Liver (tissue), 9 donors: ENCODE measurements around the gene NXPE4. TPM values are rescaled to one million over a fixed set of nuclear protein-coding genes. Genes with fewer than 3 reads are reported as not detected.

Experiments
- DNase-seq: peaks from one replicate; pipeline ENCODE4 v3.0.0-alpha.2; 2017; ENCODE audit warnings: low spot score
- H3K27ac ChIP-seq, 2 donors: one replicate each; pipeline ENCODE4 v1.7.0; 2013; ENCODE audit warnings: inconsistent platforms in 2 of 2, low read length in 2 of 2, control low read depth in 1 of 2, low read depth in 1 of 2, mild to moderate bottlenecking in 1 of 2
- H3K27me3 ChIP-seq, 4 donors: one replicate each; pipeline versions ENCODE4 v1.6.1 to v1.7.0; 2013; ENCODE audit warnings: low read length in 3 of 4, inconsistent platforms in 1 of 4, mild to moderate bottlenecking in 1 of 4, moderate library complexity in 1 of 4; ENCODE audit not compliant: control insufficient read depth in 4 of 4, insufficient read depth in 4 of 4
- H3K36me3 ChIP-seq, 4 donors: one replicate each; pipeline versions ENCODE4 v1.6.1 to v1.7.0; 2013; ENCODE audit warnings: low read length in 3 of 4, mild to moderate bottlenecking in 3 of 4, low read depth in 1 of 4, moderate library complexity in 1 of 4; ENCODE audit not compliant: control insufficient read depth in 4 of 4, insufficient read depth in 3 of 4
- H3K4me1 ChIP-seq, 4 donors: one replicate each; pipeline versions ENCODE4 v1.6.1 to v1.7.0; 2013; ENCODE audit warnings: low read length in 3 of 4, mild to moderate bottlenecking in 3 of 4, moderate library complexity in 1 of 4; ENCODE audit not compliant: control insufficient read depth in 4 of 4, insufficient read depth in 4 of 4
- H3K4me3 ChIP-seq, 3 donors: one replicate each; pipeline versions ENCODE4 v1.6.1 to v1.7.0; 2013; ENCODE audit warnings: low read length in 3 of 3, control low read depth in 1 of 3, low read depth in 1 of 3, mild to moderate bottlenecking in 1 of 3
- H3K9ac ChIP-seq, 2 donors: one replicate each; pipeline ENCODE4 v1.7.0; 2013; ENCODE audit warnings: low read length in 2 of 2, mild to moderate bottlenecking in 2 of 2, moderate library complexity in 2 of 2, control low read depth in 1 of 2, low read depth in 1 of 2
- H3K9me3 ChIP-seq, 4 donors: one replicate each; pipeline versions ENCODE4 v1.6.1 to v1.7.0; 2013; ENCODE audit warnings: low read length in 3 of 4; ENCODE audit not compliant: control insufficient read depth in 4 of 4
- EGR1 ChIP-seq, 2 donors: IDR thresholded peaks; 2 replicates each; pipeline ENCODE4 v1.6.1; 2016 to 2018; ENCODE audit warnings: antibody characterized with exemption in 2 of 2, low read depth in 2 of 2
- FOXA1 ChIP-seq: IDR thresholded peaks from 2 replicates; pipeline ENCODE4 v1.6.1; 2016; ENCODE audit warnings: antibody characterized with exemption
- FOXA2 ChIP-seq: IDR thresholded peaks from 2 replicates; pipeline ENCODE4 v1.6.1; 2016; ENCODE audit warnings: antibody characterized with exemption
- GABPA ChIP-seq, 2 donors: IDR thresholded peaks in 1 of 2; conservative IDR thresholded peaks in 1 of 2; 2 replicates each; pipeline ENCODE4 v1.6.1; 2016; ENCODE audit warnings: antibody characterized with exemption in 2 of 2, mild to moderate bottlenecking in 1 of 2, moderate library complexity in 1 of 2
- HNF4A ChIP-seq, 2 donors: conservative IDR thresholded peaks; 2 replicates each; pipeline ENCODE4 v1.6.1; 2016; ENCODE audit warnings: antibody characterized with exemption in 2 of 2, mild to moderate bottlenecking in 2 of 2
- HNF4G ChIP-seq: IDR thresholded peaks from 2 replicates; pipeline ENCODE4 v1.6.1; 2016; ENCODE audit warnings: antibody characterized with exemption
- JUND ChIP-seq, 2 donors: IDR thresholded peaks; 2 replicates each; pipeline ENCODE4 v1.6.1; 2016; ENCODE audit warnings: antibody characterized with exemption in 2 of 2
- MAX ChIP-seq: IDR thresholded peaks from 2 replicates; pipeline ENCODE4 v1.6.1; 2016; ENCODE audit warnings: antibody characterized with exemption
- NR2F2 ChIP-seq: IDR thresholded peaks from 2 replicates; pipeline ENCODE4 v1.6.1; 2016; ENCODE audit warnings: antibody characterized with exemption
- RAD21 ChIP-seq, 2 donors: IDR thresholded peaks; 2 replicates each; pipeline ENCODE4 v1.6.1; 2016; ENCODE audit warnings: antibody characterized with exemption in 2 of 2, mild to moderate bottlenecking in 2 of 2
- REST ChIP-seq: IDR thresholded peaks from 2 replicates; pipeline ENCODE4 v1.6.1; 2016; ENCODE audit warnings: antibody characterized with exemption, mild to moderate bottlenecking
- RXRA ChIP-seq, 2 donors: IDR thresholded peaks; 2 replicates each; pipeline ENCODE4 v1.6.1; 2017 to 2018; ENCODE audit warnings: antibody characterized with exemption in 2 of 2, mild to moderate bottlenecking in 1 of 2
- SP1 ChIP-seq: IDR thresholded peaks from 2 replicates; pipeline ENCODE4 v1.6.1; 2018; ENCODE audit warnings: antibody characterized with exemption, mild to moderate bottlenecking
- TAF1 ChIP-seq: conservative IDR thresholded peaks from 2 replicates; pipeline ENCODE4 v1.6.1; 2016; ENCODE audit warnings: antibody characterized with exemption, mild to moderate bottlenecking
- YY1 ChIP-seq: IDR thresholded peaks from 2 replicates; pipeline ENCODE4 v1.6.1; 2016; ENCODE audit warnings: antibody characterized with exemption, mild to moderate bottlenecking
- WGBS: extraction: QIAGEN DNeasy Blood & Tissue Kit; methylation state at CpG from one replicate; pipeline ENCODE4 v1.1.7; 2013; 5-methylcytosine and 5-hydroxymethylcytosine counted together
- polyA plus RNA-seq, 2 donors: library from polyadenylated mRNA; stranded (reverse) in 1 of 2; unstranded in 1 of 2; fragments of 200-250 nt in 1 of 2; fragments of >200 nt in 1 of 2; fragmentation: Nextera tagmentation in 1 of 2; extraction: Ambion mirVana in 1 of 2; gene quantifications; one replicate each; pipeline versions ENCODE4 v1.2.1 to v1.2.3, GENCODE V29; 2013 to 2015
- total RNA-seq, 2 donors: library from RNA; depleted of rRNA; stranded (reverse); fragments of >200 nt; gene quantifications; one replicate each; pipeline ENCODE4 v1.2.3, GENCODE V29; 2014
- TF ChIP-seq, protein P1 (sequence below): IDR thresholded peaks from 2 replicates; pipeline ENCODE4 v1.6.1; 2016; ENCODE audit warnings: antibody characterized with exemption
- TF ChIP-seq, protein P2 (sequence below): fragments of 150-350 bp; IDR thresholded peaks from 2 replicates; pipeline ENCODE4 v1.5.1; 2017; ENCODE audit warnings: improper control_type of control experiment, low read depth, low read length; ENCODE audit not compliant: missing input control
- TF ChIP-seq, protein P3 (sequence below): IDR thresholded peaks from 2 replicates; pipeline ENCODE4 v1.6.1; 2016; ENCODE audit warnings: antibody characterized with exemption
- donor health status: healthy.
- donor health status: healthy.
- donor health status: healthy.
- donor health status: healthy.
- donor health status: healthy.

NXPE4 gene
- total and polyA plus RNA-seq, 4 donors = not detected

- no peak overlapping the region for H3K27ac ChIP-seq
- no peaks in the 10 kb centered on the region for H3K27me3 ChIP-seq
- DNase-seq = no peak
- no peaks in the 10 kb centered on the region for H3K36me3 ChIP-seq
- WGBS = 76% methylated on average over 2 of the region's 2 CpGs
- H3K4me3 ChIP-seq = no peak overlapping the region
- TF ChIP-seq HNF4A (conservative IDR thresholded peaks at IDR 0.05) (no peak), YY1 (no peak), SP1 (no peak), TAF1 (no peak), JUND (IDR thresholded peaks at IDR 0.05) (no peak), MAX (no peak), RAD21 (IDR thresholded peaks at IDR 0.05) (no peak), GABPA (IDR thresholded peaks at IDR 0.05 in 1 of 2, conservative IDR thresholded peaks at IDR 0.05 in 1 of 2) (no peak), RXRA (IDR thresholded peaks at IDR 0.05) (no peak), EGR1 (IDR thresholded peaks at IDR 0.05; ENCODE audit: low read depth in 2 of 2) (no peak), NR2F2 (no peak), HNF4G (no peak), FOXA2 (no peak), FOXA1 (no peak), REST (no peak)
- TF ChIP-seq, protein P1, sequence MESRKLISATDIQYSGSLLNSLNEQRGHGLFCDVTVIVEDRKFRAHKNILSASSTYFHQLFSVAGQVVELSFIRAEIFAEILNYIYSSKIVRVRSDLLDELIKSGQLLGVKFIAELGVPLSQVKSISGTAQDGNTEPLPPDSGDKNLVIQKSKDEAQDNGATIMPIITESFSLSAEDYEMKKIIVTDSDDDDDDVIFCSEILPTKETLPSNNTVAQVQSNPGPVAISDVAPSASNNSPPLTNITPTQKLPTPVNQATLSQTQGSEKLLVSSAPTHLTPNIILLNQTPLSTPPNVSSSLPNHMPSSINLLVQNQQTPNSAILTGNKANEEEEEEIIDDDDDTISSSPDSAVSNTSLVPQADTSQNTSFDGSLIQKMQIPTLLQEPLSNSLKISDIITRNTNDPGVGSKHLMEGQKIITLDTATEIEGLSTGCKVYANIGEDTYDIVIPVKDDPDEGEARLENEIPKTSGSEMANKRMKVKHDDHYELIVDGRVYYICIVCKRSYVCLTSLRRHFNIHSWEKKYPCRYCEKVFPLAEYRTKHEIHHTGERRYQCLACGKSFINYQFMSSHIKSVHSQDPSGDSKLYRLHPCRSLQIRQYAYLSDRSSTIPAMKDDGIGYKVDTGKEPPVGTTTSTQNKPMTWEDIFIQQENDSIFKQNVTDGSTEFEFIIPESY = no peak
- TF ChIP-seq, protein P2, sequence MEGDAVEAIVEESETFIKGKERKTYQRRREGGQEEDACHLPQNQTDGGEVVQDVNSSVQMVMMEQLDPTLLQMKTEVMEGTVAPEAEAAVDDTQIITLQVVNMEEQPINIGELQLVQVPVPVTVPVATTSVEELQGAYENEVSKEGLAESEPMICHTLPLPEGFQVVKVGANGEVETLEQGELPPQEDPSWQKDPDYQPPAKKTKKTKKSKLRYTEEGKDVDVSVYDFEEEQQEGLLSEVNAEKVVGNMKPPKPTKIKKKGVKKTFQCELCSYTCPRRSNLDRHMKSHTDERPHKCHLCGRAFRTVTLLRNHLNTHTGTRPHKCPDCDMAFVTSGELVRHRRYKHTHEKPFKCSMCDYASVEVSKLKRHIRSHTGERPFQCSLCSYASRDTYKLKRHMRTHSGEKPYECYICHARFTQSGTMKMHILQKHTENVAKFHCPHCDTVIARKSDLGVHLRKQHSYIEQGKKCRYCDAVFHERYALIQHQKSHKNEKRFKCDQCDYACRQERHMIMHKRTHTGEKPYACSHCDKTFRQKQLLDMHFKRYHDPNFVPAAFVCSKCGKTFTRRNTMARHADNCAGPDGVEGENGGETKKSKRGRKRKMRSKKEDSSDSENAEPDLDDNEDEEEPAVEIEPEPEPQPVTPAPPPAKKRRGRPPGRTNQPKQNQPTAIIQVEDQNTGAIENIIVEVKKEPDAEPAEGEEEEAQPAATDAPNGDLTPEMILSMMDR = no peak
- TF ChIP-seq, protein P3, sequence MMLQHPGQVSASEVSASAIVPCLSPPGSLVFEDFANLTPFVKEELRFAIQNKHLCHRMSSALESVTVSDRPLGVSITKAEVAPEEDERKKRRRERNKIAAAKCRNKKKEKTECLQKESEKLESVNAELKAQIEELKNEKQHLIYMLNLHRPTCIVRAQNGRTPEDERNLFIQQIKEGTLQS = no peak
- H3K9me3 ChIP-seq = no peaks in the 10 kb centered on the region
- H3K9ac ChIP-seq = no peak overlapping the region
- H3K4me1 ChIP-seq = no peaks in the 10 kb centered on the region
Measured at GRCh38 chr11:114553642-114554041, 41.9 kb downstream of the NXPE4 start.
